BE2C (cell line): ENCODE data around the gene HOXD8.

Source experiments
- DNase-seq: peaks from one replicate; pipeline ENCODE4 v3.0.0-alpha.2; 2020
- H3K27me3 ChIP-seq: fragments of 250-450 bp; sonication (Bioruptor Pico); 2 replicates; pipeline ENCODE4 v1.5.1; 2020; ENCODE audit warnings: mild to moderate bottlenecking
- H3K36me3 ChIP-seq: fragments of 250-450 bp; sonication (Bioruptor Pico); 2 replicates; pipeline ENCODE4 v1.5.1; 2020; ENCODE audit warnings: mild to moderate bottlenecking
- H3K4me1 ChIP-seq: fragments of 250-450 bp; sonication (Bioruptor Pico); 2 replicates; pipeline ENCODE4 v1.5.1; 2020
- H3K4me3 ChIP-seq: 2 replicates; pipeline ENCODE4 v1.5.1; 2011; ENCODE audit warnings: low read depth, low read length
- H3K9me3 ChIP-seq: fragments of 250-450 bp; sonication (Bioruptor Pico); 2 replicates; pipeline ENCODE4 v1.5.1; 2020
- TF ChIP-seq, protein P1 (sequence below): IDR thresholded peaks from 2 replicates; pipeline ENCODE4 v1.5.1; 2012; ENCODE audit warnings: mild to moderate bottlenecking, low read depth, low read length

The HOXD8 gene

DNA sequence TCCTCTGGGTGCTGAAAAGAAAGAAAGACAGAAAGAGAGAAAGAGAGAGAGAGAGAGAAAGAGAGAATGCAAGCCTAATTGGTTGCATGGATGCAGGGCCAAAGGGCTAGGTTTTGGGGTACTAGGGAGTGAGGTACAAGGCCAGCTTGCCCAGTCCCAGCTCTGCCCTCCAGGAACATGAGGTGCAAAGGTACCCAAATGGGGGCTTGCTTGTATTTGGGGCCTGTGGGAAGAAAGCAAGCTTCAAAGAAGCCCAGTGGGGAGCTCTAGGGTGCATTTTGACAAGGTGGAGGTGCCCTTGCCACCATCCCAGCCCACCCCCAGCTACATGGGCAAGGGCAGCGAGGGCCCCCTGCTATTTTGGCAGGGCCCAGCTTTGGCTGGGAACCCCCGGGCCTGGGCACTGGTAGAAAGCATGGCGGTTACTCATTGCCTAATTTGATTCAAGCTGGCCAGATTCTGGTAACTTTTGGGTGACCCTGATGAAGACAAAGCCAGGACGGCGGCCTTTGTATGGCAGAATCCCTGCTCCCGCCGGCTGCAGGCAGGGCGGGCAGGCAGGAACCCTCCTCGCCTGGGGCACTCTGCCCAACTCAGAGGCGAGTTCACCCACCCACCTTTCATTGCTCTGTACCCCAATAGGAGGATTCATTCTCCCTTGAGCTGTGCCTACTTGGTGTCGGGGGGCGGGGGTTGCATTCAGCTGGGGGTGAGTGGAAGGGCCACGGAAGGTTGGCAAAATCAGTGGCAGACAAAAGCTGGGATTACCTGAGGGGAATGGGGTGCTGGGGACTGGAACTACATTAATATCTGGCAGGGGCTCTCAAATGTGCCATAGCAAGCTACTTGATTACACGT, 21.3 kb downstream of the HOXD8 start:
- H3K36me3 ChIP-seq, result no peaks in the 10 kb centered on the region
- no peaks in the 10 kb centered on the region for H3K27me3 ChIP-seq
- H3K9me3 ChIP-seq, result no peaks in the 10 kb centered on the region
- no peak for DNase-seq
- H3K4me3 ChIP-seq, result no peak overlapping the region
- TF ChIP-seq, protein P1, sequence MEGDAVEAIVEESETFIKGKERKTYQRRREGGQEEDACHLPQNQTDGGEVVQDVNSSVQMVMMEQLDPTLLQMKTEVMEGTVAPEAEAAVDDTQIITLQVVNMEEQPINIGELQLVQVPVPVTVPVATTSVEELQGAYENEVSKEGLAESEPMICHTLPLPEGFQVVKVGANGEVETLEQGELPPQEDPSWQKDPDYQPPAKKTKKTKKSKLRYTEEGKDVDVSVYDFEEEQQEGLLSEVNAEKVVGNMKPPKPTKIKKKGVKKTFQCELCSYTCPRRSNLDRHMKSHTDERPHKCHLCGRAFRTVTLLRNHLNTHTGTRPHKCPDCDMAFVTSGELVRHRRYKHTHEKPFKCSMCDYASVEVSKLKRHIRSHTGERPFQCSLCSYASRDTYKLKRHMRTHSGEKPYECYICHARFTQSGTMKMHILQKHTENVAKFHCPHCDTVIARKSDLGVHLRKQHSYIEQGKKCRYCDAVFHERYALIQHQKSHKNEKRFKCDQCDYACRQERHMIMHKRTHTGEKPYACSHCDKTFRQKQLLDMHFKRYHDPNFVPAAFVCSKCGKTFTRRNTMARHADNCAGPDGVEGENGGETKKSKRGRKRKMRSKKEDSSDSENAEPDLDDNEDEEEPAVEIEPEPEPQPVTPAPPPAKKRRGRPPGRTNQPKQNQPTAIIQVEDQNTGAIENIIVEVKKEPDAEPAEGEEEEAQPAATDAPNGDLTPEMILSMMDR, result no peak
- no peaks in the 10 kb centered on the region for H3K4me1 ChIP-seq

DNA sequence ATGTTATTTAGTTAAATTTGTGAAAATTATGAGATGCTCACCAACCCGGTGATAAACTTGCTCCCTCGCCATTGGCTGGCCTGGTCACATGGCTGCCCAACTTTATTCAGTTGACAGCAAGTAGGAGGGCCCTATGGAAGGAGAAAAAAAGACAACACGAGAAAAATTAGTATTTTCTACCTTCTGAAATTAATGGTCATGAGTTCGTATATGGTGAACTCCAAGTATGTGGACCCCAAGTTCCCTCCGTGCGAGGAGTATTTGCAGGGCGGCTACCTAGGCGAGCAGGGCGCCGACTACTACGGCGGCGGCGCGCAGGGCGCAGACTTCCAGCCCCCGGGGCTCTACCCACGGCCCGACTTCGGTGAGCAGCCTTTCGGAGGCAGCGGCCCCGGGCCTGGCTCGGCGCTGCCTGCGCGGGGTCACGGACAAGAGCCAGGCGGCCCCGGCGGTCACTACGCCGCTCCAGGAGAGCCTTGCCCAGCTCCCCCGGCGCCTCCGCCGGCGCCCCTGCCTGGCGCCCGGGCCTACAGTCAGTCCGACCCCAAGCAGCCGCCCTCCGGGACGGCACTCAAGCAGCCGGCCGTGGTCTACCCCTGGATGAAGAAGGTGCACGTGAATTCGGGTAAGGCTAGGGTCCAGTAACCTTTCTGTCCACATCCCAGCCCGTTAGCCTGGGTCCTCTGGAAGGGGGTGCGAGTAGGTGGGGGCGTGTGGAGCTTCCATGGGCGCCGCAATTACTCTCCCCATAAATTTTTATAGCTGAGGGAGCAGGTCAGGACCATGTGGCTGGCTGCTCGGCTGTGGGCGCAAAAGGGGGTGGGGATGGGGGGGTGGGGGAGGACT, 22.2 kb downstream of the HOXD8 start, which contains the start of gene HOXD4:
HOXD4 (plus strand) TSS at position 109 of the 846 bp plus-strand sequence; CDS start at position 193, 84 bp downstream.
- no peak for DNase-seq
- H3K9me3 ChIP-seq, result no peaks in the 10 kb centered on the region
- no peaks in the 10 kb centered on the region for H3K27me3 ChIP-seq
- H3K4me3 ChIP-seq, result no peak within 1 kb of the TSS
- TF ChIP-seq, protein P1, result no peak
- no peaks in the 10 kb centered on the region for H3K36me3 ChIP-seq
- no peaks in the 10 kb centered on the region for H3K4me1 ChIP-seq

- Histone ChIP-seq H3K9me3 (no peaks in the 10 kb centered on the region), H3K4me3 (no peak overlapping the region), H3K27me3 (no peaks in the 10 kb centered on the region), H3K4me1 (no peaks in the 10 kb centered on the region), H3K36me3 (no peaks in the 10 kb centered on the region)
- TF ChIP-seq, protein P1, result no peak
- no peak for DNase-seq
These were observed 23.1 kb downstream of the HOXD8 start for GRCh38 chr2:176152350-176153181.

DNA sequence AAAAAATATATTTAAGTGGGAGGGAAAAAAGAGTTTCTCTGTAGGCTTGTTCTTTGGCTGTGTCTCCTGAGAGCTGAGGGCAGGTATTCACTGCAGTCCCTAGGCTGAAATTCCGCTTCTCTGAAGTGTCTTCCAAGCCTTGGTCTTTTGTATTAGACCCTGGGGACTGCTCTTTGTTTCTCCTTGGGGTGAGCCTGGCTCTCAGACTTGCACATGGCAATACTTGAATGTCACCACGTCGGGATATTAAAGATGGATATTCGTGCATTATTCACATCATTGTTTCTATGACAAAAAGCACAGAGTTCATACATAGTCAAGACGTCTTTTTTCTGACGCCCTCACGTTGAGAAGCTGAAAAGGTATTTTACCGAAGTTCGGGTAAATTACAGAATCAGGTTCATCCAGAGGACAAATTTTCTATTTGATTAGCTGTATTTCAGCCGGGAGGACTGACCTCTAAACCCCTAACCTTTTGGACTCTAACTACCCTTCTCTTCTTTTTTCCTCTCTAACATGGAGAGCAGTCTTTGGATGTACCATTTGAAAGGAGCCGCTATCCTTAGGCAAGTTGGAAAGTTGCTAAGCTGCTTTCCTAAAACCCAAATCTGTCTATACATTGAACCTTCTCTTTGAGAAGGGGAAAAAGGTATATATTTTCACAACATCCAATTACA, 25.2 kb downstream of the HOXD8 start:
- Histone ChIP-seq H3K36me3 (no peaks in the 10 kb centered on the region), H3K27me3 (no peaks in the 10 kb centered on the region), H3K4me3 (no peak overlapping the region), H3K9me3 (no peaks in the 10 kb centered on the region), H3K4me1 (no peaks in the 10 kb centered on the region)
- TF ChIP-seq, protein P1, result no peak
- DNase-seq, result no peak

- DNase-seq, result no peak
- H3K27me3 ChIP-seq, result no peaks in the 10 kb centered on the region
- H3K9me3 ChIP-seq, result no peaks in the 10 kb centered on the region
- TF ChIP-seq, protein P1, result no peak
- H3K4me3 ChIP-seq, result no peak overlapping the region
- no peaks in the 10 kb centered on the region for H3K4me1 ChIP-seq
- H3K36me3 ChIP-seq, result no peaks in the 10 kb centered on the region
These were observed 26.0 kb downstream of the HOXD8 start for GRCh38 chr2:176155356-176156044.
